Measurements from ENCODE around the gene ZDHHC14.
A peak's percentile ranks its signal among the peaks of the same experiment; 100 is the strongest.

The ZDHHC14 gene

DNA sequence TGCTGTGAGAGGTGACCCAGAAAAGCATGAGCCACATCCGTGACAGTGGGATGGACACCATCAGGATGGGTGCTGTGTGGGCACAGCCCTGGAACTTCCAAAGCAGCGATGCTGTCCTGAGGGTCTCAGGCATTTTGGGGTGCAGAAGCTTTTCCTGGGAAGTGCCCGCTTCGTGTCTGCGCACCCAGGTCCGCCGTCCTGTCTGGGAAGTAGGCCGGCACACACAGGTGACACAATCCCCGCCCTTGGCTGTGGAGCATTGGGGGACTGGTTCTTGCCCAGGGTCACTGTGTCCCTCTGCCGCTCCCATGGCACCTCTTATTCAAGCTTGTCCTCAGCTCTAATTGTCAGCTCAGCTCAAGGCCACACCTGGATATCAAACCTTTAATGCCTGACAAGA is 112.6 kb downstream of the ZDHHC14 start:
- DNase-seq = no peak

DNA sequence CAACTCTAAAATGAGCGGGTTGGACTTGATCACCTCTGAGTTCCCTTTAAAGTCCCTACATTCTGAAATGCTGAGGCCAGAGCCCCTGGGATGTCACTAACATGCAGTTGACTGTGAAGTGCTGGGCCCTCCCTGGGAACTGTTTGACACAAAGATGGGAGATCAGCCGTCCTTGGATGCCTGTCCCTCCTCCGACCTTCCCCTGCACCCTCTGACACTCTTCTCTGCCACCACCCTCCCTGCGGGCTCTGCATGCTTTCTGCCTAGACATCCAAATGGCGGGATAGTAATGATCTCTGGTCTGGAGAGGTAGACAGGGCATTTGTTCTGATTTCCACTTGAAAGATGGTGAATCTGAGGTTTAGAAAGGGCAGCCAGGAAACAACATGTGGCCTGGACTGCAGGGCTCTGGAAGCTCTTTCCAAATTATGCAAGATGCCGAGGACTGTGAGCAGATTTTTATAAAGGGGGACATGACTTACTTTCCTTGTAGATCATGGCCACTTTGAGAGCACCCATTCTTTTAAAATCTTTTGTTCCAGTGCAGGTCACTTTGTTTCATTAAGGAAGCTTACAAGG is 113.2 kb downstream of the ZDHHC14 start:
- DNase-seq = no peak

- no peak for DNase-seq
These were observed 115.6 kb downstream of the ZDHHC14 start for GRCh38 chr6:157496534-157497095.

GRCh38 chr6:157497579-157497978 is 116.6 kb downstream of the ZDHHC14 start:
- no peak for DNase-seq

DNA sequence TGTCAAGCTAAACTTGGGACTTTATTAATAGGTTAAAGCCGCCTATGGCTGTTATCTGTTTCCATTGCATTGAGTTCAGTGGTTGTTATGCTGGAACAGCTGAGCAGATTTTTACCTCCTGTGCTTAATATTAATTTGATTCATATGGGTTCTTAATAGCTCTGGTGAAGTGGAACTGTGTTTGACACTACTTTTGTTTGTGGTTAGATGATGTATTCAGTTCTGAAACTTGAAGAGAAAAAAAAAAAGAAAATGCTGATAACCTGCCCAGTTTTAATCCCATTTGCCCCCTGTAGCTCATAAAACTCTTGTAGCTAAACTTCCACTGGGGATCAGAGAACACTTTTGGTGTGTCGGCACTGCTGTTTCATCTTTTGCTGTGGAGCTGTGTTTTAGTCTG is 117.8 kb downstream of the ZDHHC14 start:
- no peak for DNase-seq

GRCh38 chr6:157500022-157500421 is 119.0 kb downstream of the ZDHHC14 start:
- no peak for DNase-seq

DNA sequence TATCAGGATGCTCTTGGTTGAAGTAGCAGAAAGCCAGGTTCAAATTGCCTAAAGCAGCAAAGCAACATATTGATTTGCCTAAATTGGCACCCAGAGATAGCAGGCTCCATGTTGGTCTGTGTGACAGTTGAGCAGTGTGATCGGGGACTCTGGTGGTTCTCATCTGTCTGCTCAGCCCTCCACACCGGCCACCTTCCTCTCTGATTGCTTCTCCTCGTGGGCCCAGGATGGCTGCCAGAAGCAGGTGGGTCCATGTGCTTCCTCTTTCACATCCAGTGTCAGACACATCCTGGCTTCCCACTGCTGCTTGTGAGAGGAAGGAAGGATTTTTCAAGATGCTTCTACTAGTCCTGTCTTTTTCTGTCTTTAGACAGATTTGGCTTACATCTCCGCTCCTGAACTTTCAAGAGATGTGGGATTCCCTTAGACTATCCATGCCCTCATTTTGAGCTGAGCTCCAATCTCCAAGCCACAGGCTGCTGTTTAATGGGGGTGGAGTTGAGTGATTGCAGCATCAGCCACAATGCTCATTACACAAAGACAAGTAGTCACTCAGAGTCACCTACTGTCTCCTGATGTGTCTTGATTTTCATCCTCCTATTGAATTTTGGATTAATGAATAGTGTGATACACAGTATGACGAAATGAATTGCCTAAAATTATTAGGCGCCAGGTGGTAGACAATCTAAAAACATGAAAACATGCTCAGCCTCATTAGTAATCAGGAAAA is 122.2 kb downstream of the ZDHHC14 start:
- no peak for DNase-seq

DNA sequence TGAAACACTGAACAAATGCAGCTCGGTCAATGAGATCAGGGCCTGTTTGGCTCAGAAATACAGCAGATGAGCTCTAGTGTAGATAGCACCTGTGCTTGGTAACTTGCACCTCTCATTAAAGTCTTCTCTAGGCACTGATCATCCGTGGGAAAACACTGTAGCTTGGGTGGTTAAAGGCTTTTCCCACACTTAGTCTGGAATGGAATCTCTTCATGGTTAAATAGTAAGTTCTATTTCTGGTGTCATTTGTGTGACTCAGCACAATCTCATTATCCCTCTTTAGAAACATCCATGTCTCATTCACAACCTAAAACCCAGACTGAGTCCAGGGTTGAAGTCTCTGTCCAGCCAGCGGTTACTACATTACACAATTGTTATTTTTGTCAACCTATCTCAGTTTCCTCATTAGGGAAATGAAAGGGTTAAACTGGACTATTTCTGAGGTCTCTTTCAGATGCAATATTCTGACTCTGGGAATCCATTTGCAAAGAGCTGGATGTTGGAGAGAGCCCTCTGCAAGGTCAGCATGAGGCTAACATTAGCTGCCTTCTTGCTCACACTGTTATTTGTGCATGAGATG is 125.0 kb downstream of the ZDHHC14 start:
- no peak for DNase-seq

- DNase-seq = peak in 1 of 4 experiments; percentile 17
These were observed 129.6 kb downstream of the ZDHHC14 start for GRCh38 chr6:157510323-157511188.

GRCh38 chr6:157511682-157512381 is 130.8 kb downstream of the ZDHHC14 start:
- no peak for DNase-seq

GRCh38 chr6:157512382-157512682 is 131.3 kb downstream of the ZDHHC14 start:
- no peak for DNase-seq

GRCh38 chr6:157513004-157513603 is 132.1 kb downstream of the ZDHHC14 start:
- DNase-seq = no peak

DNA sequence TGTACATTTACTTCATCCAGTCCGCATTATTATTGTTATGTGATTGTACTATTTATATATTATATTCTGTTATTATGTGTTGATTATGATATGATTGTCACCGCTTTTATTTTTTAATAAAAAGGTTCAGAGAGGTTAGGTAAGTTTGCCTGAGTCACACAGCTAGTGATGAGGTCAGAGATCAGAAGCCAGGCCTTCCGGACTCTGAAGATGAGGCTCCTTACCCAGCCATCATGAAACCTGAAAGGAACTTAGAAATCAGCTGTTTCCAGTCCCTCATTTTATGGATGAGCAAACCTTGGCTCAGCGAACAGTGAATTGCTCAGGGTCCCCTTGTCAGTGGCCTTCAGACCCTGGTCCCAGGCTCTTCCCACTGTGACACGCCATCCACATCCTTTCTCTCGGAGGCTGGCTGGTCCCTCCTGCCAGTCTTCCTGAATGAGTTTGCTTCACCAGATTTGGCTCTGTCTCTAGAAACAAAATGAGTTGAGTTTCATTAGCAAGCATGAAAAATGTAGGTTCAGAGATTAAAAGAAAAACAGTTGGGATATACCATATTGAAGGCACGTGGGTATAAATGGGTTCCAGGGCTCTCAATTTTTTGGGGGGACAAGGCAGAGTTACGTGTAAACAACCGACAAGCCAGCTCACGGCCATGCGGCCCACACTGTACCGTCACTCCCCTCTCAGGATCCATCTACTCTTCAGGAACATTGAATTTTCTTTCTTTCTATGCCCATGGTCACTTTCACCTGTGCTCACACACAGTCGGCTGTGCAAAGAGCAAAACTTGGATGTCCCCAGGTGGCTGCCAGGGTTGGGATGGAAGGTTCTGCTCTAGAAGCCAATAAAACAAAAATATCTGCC is 132.9 kb downstream of the ZDHHC14 start:
- DNase-seq = no peak

DNA sequence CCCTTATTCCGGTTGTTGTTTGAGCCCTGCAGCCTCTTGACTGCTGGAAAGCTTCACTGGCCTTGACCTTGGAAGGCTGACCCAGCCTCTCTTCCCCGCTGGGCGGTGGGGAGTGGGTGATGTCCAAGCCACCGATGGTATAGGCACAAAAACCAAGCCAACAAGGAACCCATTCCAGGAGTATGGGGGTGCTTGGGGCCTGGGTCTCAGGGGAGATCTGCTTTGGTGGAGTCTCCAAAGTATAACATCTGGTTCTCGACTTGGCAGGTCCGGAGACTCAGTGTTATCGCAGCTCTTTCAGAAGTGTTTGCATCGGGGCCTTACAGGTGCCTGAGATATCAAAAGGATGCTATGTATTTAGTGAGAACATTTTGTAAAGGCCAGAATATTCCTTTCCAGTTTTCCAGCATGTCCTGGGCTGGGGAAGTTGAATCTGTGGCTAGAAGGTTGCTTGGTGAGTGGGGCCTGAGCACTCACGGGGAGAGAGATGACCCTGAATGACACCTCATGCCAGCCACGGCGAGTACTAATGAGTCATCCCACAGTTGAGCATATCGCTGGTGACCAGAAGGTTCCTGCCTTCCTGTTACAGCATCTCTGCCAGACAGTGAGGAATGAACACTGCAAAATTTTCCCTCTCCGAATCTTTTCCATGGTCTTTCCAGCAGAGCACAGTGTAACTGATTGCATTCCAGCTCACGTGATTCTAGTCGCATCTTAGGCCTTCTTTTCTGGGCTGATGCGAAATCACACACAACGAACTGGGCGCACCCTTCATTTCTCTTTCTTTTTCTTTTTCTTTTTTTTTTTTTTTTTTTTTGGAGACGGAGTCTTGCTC is 133.9 kb downstream of the ZDHHC14 start:
- no peak for DNase-seq

DNA sequence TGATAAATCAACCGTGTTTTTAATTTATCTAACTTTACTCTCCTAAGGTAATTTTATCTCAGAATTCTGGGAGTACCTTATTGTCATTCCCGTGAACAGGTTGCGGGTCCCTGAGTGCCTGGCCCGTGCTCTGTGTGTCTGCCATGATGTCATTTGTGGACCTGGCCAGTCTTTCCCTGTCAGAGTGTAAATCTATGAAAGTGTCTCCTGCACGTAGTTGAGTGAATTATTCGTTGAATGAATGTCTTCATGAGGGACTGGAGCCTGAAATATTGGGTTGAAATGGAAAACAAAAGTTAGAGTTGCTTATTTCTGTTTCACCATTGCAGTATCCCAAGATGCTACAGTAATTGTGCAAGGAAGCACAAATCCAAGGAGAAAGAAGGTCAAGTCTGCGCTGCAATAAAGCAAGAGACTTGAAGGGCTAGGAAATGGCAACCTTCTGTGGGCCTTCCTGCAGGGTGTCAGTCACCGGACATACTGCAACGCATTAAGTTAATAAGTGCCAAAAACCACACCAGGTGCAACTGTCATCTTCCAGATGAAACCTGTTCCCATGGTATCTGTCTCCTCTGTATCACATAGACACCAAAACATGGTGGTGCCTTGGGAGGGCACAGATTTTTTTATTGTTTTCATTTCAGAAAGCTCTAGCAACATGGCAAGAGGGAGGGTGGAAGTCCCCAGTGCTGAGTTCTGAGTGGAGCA is 135.5 kb downstream of the ZDHHC14 start:
- DNase-seq = no peak

DNA sequence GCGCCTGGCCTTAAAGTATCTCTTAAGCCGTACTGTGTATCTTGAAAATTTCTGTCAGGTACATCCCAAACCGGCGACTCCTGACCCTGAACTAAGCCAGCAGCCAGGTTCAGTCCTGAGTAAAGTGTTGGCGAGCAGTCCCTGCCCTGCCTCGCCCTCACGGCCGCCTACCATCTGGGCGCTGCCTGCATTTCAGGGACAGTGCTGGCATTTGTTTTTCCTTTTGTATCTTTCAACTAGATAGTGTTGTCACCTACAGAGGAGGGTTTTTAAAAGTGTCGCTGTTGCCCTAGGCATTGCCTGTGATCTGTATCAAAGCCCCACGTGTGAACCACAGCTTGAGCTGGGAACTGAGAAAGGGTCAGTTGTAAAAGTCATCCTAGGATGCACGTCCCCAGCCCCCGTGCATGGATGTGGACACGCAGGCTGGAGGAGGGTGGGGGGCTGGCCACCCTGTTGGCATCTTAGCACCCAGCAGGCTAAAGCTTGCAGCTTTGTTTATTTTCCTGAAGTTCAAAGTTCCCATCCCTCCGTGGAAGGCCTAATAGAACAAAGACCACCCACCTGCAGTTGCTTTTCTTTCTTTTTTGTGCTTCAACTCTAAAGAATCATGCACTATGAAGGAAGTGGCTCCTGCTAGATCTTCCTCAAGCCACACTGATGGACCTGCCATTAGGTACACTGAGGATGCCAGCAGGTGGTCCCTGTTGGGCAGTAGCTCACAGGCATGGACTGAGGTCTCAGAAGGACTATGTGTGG is 136.8 kb downstream of the ZDHHC14 start:
- no peak for DNase-seq

DNA sequence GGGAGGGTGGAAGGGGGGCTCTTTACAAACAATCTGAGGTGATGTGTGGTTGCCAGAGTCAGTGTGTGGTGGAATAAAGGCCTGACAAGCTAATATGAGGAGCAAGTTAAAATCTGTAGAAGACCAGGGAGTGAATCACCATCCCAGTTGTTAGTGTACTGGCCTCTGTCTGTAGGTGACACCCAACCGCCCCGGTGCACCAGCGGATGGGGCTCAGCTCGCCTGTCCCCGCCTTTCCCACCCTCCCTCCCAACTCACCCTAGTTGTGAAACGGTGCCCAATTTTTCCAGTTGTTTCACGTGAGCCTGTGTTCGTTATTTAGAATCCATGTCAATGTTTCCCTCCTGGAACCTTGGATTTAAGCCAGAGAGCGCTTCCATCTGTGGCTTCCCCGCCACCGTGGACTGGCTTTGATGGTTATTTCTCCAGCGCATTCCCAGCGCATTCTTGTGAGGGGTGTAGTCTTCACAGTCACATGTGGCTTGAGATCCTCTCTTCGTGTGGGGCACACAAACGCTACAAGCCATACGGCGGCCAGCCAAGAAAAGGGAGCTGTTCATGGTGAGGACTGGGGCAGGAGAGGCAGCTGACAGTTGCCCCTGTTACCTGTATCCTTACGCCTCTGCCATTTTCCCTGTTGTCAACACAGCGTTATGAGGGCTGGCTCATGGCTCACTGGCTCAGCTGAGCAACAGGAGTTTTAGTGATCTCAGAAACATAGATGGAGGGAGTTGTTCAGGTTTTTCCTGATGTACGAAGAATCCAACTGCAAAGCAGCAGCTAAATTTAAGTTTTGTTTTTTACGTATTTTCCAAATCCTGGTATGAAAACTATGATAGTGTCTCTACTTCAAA is 137.6 kb downstream of the ZDHHC14 start:
- DNase-seq = no peak
